ENCODE data around the gene LAMA3.

The LAMA3 gene

DNA sequence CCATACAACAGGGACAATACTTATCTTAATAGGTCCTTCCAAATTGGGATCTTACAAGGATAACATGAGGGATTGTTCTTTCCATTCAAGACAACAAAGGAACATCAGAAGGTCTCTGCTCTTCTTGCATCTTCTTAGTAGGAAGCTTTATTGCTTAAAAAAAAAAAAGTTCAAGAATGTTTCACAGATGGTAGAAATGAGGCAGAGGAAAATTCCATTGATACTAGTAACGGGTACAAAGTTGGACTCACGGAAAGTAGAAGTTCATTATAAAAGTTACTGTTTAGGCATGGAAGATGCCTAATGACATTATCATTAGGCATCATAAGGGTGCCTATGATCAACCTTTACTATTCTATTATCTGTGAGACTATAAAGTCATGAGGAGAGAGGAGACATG lies 136.2 kb downstream of the LAMA3 start:
- no peak overlapping the region for H3K4me3 ChIP-seq (ENCODE audit: low read depth in 1 of 5, low read length in 5 of 5)
- peaks cover 0 to 2% (median 0%) of the 10 kb centered on the region in 5 donors for H3K27me3 ChIP-seq (ENCODE audit: control insufficient read depth in 5 of 5, insufficient read depth in 4 of 5, low read length in 5 of 5)
- H3K4me1 ChIP-seq (ENCODE audit: control insufficient read depth in 5 of 5, insufficient read depth in 5 of 5, low read length in 5 of 5), result peaks cover 0 to 10% (median 0%) of the 10 kb centered on the region in 5 donors
- no peaks in the 10 kb centered on the region for H3K9me3 ChIP-seq (ENCODE audit: control insufficient read depth in 5 of 5, low read length in 5 of 5)
- no peak overlapping the region for H3K27ac ChIP-seq (ENCODE audit: low read depth, low read length)
- peaks cover 0 to 17% (median 9%) of the 10 kb centered on the region in 5 donors for H3K36me3 ChIP-seq (ENCODE audit: control insufficient read depth in 5 of 5, insufficient read depth in 5 of 5, low read length in 5 of 5)
- H3K9ac ChIP-seq (ENCODE audit: low read length in 5 of 5), result no peak overlapping the region

- Histone ChIP-seq H3K4me3 (ENCODE audit: low read depth in 1 of 5, low read length in 5 of 5) (no peak overlapping the region), H3K4me1 (ENCODE audit: control insufficient read depth in 5 of 5, insufficient read depth in 5 of 5, low read length in 5 of 5) (peaks cover 0 to 10% (median 0%) of the 10 kb centered on the region in 5 donors), H3K27me3 (ENCODE audit: control insufficient read depth in 5 of 5, insufficient read depth in 4 of 5, low read length in 5 of 5) (peaks cover 0 to 2% (median 0%) of the 10 kb centered on the region in 5 donors), H3K36me3 (ENCODE audit: control insufficient read depth in 5 of 5, insufficient read depth in 5 of 5, low read length in 5 of 5) (peaks cover 0 to 18% (median 9%) of the 10 kb centered on the region in 5 donors), H3K9me3 (ENCODE audit: control insufficient read depth in 5 of 5, low read length in 5 of 5) (no peaks in the 10 kb centered on the region), H3K9ac (ENCODE audit: low read length in 5 of 5) (no peak overlapping the region), H3K27ac (ENCODE audit: low read depth, low read length) (no peak overlapping the region)
Observed at GRCh38 chr18:23825978-23826405, 136.7 kb downstream of the LAMA3 start.

- Histone ChIP-seq H3K27ac (ENCODE audit: low read depth, low read length) (no peak overlapping the region), H3K4me3 (ENCODE audit: low read depth in 1 of 5, low read length in 5 of 5) (no peak overlapping the region), H3K36me3 (ENCODE audit: control insufficient read depth in 5 of 5, insufficient read depth in 5 of 5, low read length in 5 of 5) (peaks cover 0 to 18% (median 9%) of the 10 kb centered on the region in 5 donors), H3K4me1 (ENCODE audit: control insufficient read depth in 5 of 5, insufficient read depth in 5 of 5, low read length in 5 of 5) (peaks cover 0 to 10% (median 0%) of the 10 kb centered on the region in 5 donors), H3K9ac (ENCODE audit: low read length in 5 of 5) (no peak overlapping the region), H3K27me3 (ENCODE audit: control insufficient read depth in 5 of 5, insufficient read depth in 4 of 5, low read length in 5 of 5) (peaks cover 0 to 2% (median 0%) of the 10 kb centered on the region in 5 donors), H3K9me3 (ENCODE audit: control insufficient read depth in 5 of 5, low read length in 5 of 5) (no peaks in the 10 kb centered on the region)
Observed at GRCh38 chr18:23826850-23827620, 137.8 kb downstream of the LAMA3 start.

DNA sequence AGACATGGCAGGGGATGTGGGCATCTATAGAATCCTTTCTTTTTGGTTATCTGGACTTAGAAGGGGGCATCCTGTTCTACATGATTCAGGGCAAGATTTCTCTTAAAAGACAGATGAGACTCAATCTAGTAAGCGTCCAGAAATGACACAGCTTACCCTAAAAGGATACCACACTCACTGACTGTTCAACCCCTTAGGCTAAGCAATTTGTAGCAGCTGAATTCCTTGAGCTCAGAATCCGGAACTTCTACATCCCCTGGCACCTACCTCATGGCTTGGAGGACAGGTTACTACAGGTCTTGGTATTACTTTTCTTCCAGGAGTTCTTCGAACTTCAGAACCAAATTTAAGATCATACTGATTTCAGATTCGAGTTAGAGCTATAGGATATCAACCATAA lies 138.4 kb downstream of the LAMA3 start:
- H3K9me3 ChIP-seq (ENCODE audit: control insufficient read depth in 5 of 5, low read length in 5 of 5), result no peaks in the 10 kb centered on the region
- peaks cover 0 to 2% (median 0%) of the 10 kb centered on the region in 5 donors for H3K27me3 ChIP-seq (ENCODE audit: control insufficient read depth in 5 of 5, insufficient read depth in 4 of 5, low read length in 5 of 5)
- no peak overlapping the region for H3K4me3 ChIP-seq (ENCODE audit: low read depth in 1 of 5, low read length in 5 of 5)
- peaks cover 0 to 10% (median 0%) of the 10 kb centered on the region in 5 donors for H3K4me1 ChIP-seq (ENCODE audit: control insufficient read depth in 5 of 5, insufficient read depth in 5 of 5, low read length in 5 of 5)
- H3K36me3 ChIP-seq (ENCODE audit: control insufficient read depth in 5 of 5, insufficient read depth in 5 of 5, low read length in 5 of 5), result peaks cover 0 to 18% (median 9%) of the 10 kb centered on the region in 5 donors
- no peak overlapping the region for H3K27ac ChIP-seq (ENCODE audit: low read depth, low read length)
- H3K9ac ChIP-seq (ENCODE audit: low read length in 5 of 5), result no peak overlapping the region

DNA sequence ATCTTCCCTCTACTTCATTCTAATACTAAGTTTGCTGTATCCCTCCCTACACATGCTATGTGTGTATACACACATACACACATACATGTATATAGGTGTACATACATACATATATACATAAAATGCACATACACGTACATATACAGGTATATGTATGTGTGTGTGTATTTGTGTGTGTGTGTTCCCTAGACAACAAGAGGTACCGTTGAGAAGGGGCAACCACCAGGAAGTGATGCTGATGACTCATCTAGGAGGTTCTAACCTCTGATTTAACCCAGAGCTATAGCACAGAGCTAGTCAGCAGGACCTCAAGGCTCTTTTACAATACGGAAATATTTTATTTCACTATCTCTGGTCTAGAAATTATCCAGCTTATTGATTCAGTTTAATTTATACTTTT lies 139.2 kb downstream of the LAMA3 start:
- Histone ChIP-seq H3K27ac (ENCODE audit: low read depth, low read length) (no peak overlapping the region), H3K9ac (ENCODE audit: low read length in 5 of 5) (no peak overlapping the region), H3K4me3 (ENCODE audit: low read depth in 1 of 5, low read length in 5 of 5) (no peak overlapping the region), H3K27me3 (ENCODE audit: control insufficient read depth in 5 of 5, insufficient read depth in 4 of 5, low read length in 5 of 5) (no peaks in the 10 kb centered on the region), H3K4me1 (ENCODE audit: control insufficient read depth in 5 of 5, insufficient read depth in 5 of 5, low read length in 5 of 5) (peaks cover 0 to 10% (median 0%) of the 10 kb centered on the region in 5 donors), H3K36me3 (ENCODE audit: control insufficient read depth in 5 of 5, insufficient read depth in 5 of 5, low read length in 5 of 5) (peaks cover 0 to 18% (median 7%) of the 10 kb centered on the region in 5 donors), H3K9me3 (ENCODE audit: control insufficient read depth in 5 of 5, low read length in 5 of 5) (no peaks in the 10 kb centered on the region)

- no peak overlapping the region for H3K27ac ChIP-seq (ENCODE audit: low read depth, low read length)
- no peak overlapping the region for H3K9ac ChIP-seq (ENCODE audit: low read length in 5 of 5)
- no peaks in the 10 kb centered on the region for H3K27me3 ChIP-seq (ENCODE audit: control insufficient read depth in 5 of 5, insufficient read depth in 4 of 5, low read length in 5 of 5)
- no peaks in the 10 kb centered on the region for H3K9me3 ChIP-seq (ENCODE audit: control insufficient read depth in 5 of 5, low read length in 5 of 5)
- no peak overlapping the region for H3K4me3 ChIP-seq (ENCODE audit: low read depth in 1 of 5, low read length in 5 of 5)
- H3K4me1 ChIP-seq (ENCODE audit: control insufficient read depth in 5 of 5, insufficient read depth in 5 of 5, low read length in 5 of 5), result peaks cover 0 to 8% (median under 1%) of the 10 kb centered on the region in 5 donors
- H3K36me3 ChIP-seq (ENCODE audit: control insufficient read depth in 5 of 5, insufficient read depth in 5 of 5, low read length in 5 of 5), result peaks cover 0 to 20% (median 0%) of the 10 kb centered on the region in 5 donors
Observed at GRCh38 chr18:23832911-23833310, 143.7 kb downstream of the LAMA3 start.

GRCh38 chr18:23833714-23834113 lies 144.5 kb downstream of the LAMA3 start:
- Histone ChIP-seq H3K27ac (ENCODE audit: low read depth, low read length) (no peak overlapping the region), H3K9ac (ENCODE audit: low read length in 5 of 5) (no peak overlapping the region), H3K27me3 (ENCODE audit: control insufficient read depth in 5 of 5, insufficient read depth in 4 of 5, low read length in 5 of 5) (no peaks in the 10 kb centered on the region), H3K36me3 (ENCODE audit: control insufficient read depth in 5 of 5, insufficient read depth in 5 of 5, low read length in 5 of 5) (peaks cover 0 to 18% (median 0%) of the 10 kb centered on the region in 5 donors), H3K4me1 (ENCODE audit: control insufficient read depth in 5 of 5, insufficient read depth in 5 of 5, low read length in 5 of 5) (peaks cover 0 to 8% (median 5%) of the 10 kb centered on the region in 5 donors), H3K9me3 (ENCODE audit: control insufficient read depth in 5 of 5, low read length in 5 of 5) (no peaks in the 10 kb centered on the region), H3K4me3 (ENCODE audit: low read depth in 1 of 5, low read length in 5 of 5) (no peak overlapping the region)

DNA sequence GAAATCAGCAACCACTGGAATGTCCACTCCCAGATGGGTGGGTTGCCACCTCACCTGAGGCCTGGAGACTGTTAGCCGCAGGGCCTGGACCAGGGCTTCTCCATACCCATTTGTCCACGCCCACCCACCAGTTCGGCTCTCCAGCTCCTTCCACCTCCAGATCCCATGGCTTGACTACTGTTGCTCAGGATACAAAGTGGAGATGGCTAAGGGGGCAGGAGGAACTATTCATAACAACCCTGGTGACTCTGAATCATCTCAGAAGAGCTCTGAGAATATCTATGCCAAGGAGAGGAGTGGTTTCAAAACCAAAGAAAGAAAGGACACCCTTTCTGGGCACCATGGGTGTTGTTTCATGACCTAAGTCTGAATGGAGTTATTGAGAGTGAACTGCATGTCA lies 145.8 kb downstream of the LAMA3 start:
- peak overlapping the region in 1 of 5 donors; percentile 63 for H3K9ac ChIP-seq (ENCODE audit: low read length in 5 of 5)
- peaks cover 0 to 18% (median 0%) of the 10 kb centered on the region in 5 donors for H3K36me3 ChIP-seq (ENCODE audit: control insufficient read depth in 5 of 5, insufficient read depth in 5 of 5, low read length in 5 of 5)
- H3K4me1 ChIP-seq (ENCODE audit: control insufficient read depth in 5 of 5, insufficient read depth in 5 of 5, low read length in 5 of 5), result peaks cover 0 to 8% (median 5%) of the 10 kb centered on the region in 5 donors
- H3K9me3 ChIP-seq (ENCODE audit: control insufficient read depth in 5 of 5, low read length in 5 of 5), result no peaks in the 10 kb centered on the region
- no peaks in the 10 kb centered on the region for H3K27me3 ChIP-seq (ENCODE audit: control insufficient read depth in 5 of 5, insufficient read depth in 4 of 5, low read length in 5 of 5)
- peak overlapping the region; percentile 4 for H3K27ac ChIP-seq (ENCODE audit: low read depth, low read length)
- peak overlapping the region in 1 of 5 donors; percentile 34 for H3K4me3 ChIP-seq (ENCODE audit: low read depth in 1 of 5, low read length in 5 of 5)

GRCh38 chr18:23835506-23835905 lies 146.3 kb downstream of the LAMA3 start:
- peaks cover 0 to 8% (median 5%) of the 10 kb centered on the region in 5 donors for H3K4me1 ChIP-seq (ENCODE audit: control insufficient read depth in 5 of 5, insufficient read depth in 5 of 5, low read length in 5 of 5)
- peaks cover 0 to 18% (median 0%) of the 10 kb centered on the region in 5 donors for H3K36me3 ChIP-seq (ENCODE audit: control insufficient read depth in 5 of 5, insufficient read depth in 5 of 5, low read length in 5 of 5)
- no peaks in the 10 kb centered on the region for H3K27me3 ChIP-seq (ENCODE audit: control insufficient read depth in 5 of 5, insufficient read depth in 4 of 5, low read length in 5 of 5)
- H3K9me3 ChIP-seq (ENCODE audit: control insufficient read depth in 5 of 5, low read length in 5 of 5), result no peaks in the 10 kb centered on the region
- peak overlapping the region in 1 of 5 donors; percentile 63 for H3K9ac ChIP-seq (ENCODE audit: low read length in 5 of 5)
- peak overlapping the region; percentile 4 for H3K27ac ChIP-seq (ENCODE audit: low read depth, low read length)
- peak overlapping the region in 1 of 5 donors; percentile 34 for H3K4me3 ChIP-seq (ENCODE audit: low read depth in 1 of 5, low read length in 5 of 5)

DNA sequence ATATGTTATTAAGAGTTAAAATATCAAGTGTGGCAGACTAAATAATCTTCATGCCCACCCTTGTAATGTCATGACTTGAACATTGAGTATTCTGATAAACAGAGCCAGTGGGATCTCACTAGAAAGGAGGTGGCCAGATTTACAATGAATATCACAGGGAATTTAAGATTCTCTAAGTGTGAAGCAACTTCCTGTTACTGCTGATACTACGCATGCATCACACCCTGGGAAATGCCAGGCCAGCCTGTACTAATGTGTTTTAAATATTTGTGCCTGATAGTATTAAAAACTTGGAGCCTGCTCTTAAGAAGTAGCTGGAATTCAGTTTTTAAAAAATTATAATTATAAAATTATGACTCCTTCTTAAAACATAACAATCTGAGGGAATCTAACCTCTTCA lies 148.3 kb downstream of the LAMA3 start:
- Histone ChIP-seq H3K36me3 (ENCODE audit: control insufficient read depth in 5 of 5, insufficient read depth in 5 of 5, low read length in 5 of 5) (peaks cover 0 to 18% (median 0%) of the 10 kb centered on the region in 5 donors), H3K9me3 (ENCODE audit: control insufficient read depth in 5 of 5, low read length in 5 of 5) (no peaks in the 10 kb centered on the region), H3K27me3 (ENCODE audit: control insufficient read depth in 5 of 5, insufficient read depth in 4 of 5, low read length in 5 of 5) (no peaks in the 10 kb centered on the region), H3K27ac (ENCODE audit: low read depth, low read length) (no peak overlapping the region), H3K4me1 (ENCODE audit: control insufficient read depth in 5 of 5, insufficient read depth in 5 of 5, low read length in 5 of 5) (peaks cover 0 to 8% (median 5%) of the 10 kb centered on the region in 5 donors), H3K4me3 (ENCODE audit: low read depth in 1 of 5, low read length in 5 of 5) (no peak overlapping the region), H3K9ac (ENCODE audit: low read length in 5 of 5) (no peak overlapping the region)

All from subcutaneous abdominal adipose tissue (tissue), 5 donors.